SK-N-SH (cell line): ENCODE measurements around the gene RFX4. TPM values are rescaled to one million over a fixed set of nuclear protein-coding genes. Genes with fewer than 3 reads are reported as not detected.

ENCODE experiments used
- CTCF ChIA-PET: fragments of 300-600, 350-600 bp; formaldehyde crosslinking; extraction: SDS; loops from one replicate; lab custom pipeline; 2021; lab: Yijun Ruan, JAX
- POLR2A ChIA-PET: fragments of 350-600 bp; sonication (Branson Sonifier 250); formaldehyde crosslinking; extraction: SDS; loops from one replicate; lab custom pipeline; 2020; ENCODE audit warnings: antibody characterized with exemption, inconsistent platforms; lab: Yijun Ruan, JAX
- DNase-seq: peaks from one replicate; pipeline ENCODE4 v3.0.0; 2012
- H2AFZ ChIP-seq: fragments of 200-600 bp; sonication (generic); 2 replicates; pipeline ENCODE4 v1.8.1; 2016; ENCODE audit warnings: antibody characterized with exemption, mild to moderate bottlenecking, low read depth
- H3F3A ChIP-seq: fragments of 200-600 bp; sonication (generic); replicated peaks from 2 replicates; pipeline ENCODE3; 2016; ENCODE audit warnings: antibody characterized with exemption, mild to moderate bottlenecking; ENCODE audit not compliant: insufficient read depth
- H3K27ac ChIP-seq, 2 experiments: fragments of 200-500 bp in 1 of 2; fragments of 200-600 bp in 1 of 2; sonication (Bioruptor generic) in 1 of 2; sonication (generic), shearing (Covaris generic) in 1 of 2; 2 replicates each; pipeline versions ENCODE4 v1.5.1 to v1.6.1; 2014 to 2016; ENCODE audit warnings: low read depth in 2 of 2, inconsistent platforms in 1 of 2, low read length in 1 of 2, mild to moderate bottlenecking in 1 of 2, mixed read lengths in 1 of 2
- H3K27me3 ChIP-seq: fragments of 200-600 bp; sonication (generic), shearing (Covaris generic); 2 replicates; pipeline ENCODE4 v1.6.1; 2016; ENCODE audit warnings: mixed run types; ENCODE audit not compliant: insufficient read depth
- H3K36me3 ChIP-seq, 2 experiments: fragments of 200-500 bp in 1 of 2; fragments of 200-600 bp in 1 of 2; sonication (Bioruptor generic) in 1 of 2; sonication (generic) in 1 of 2; replicated peaks in 1 of 2; 2 replicates each; pipeline versions ENCODE3 to v1.5.1; 2014 to 2016; ENCODE audit warnings: low read length in 1 of 2, mild to moderate bottlenecking in 1 of 2; ENCODE audit not compliant: insufficient read depth in 2 of 2, control insufficient read depth in 1 of 2
- H3K4me1 ChIP-seq, 2 experiments: fragments of 200-500 bp in 1 of 2; fragments of 200-600 bp in 1 of 2; sonication (Bioruptor generic) in 1 of 2; sonication (generic), shearing (Covaris generic) in 1 of 2; 2 replicates each; pipeline versions ENCODE4 v1.5.1 to v1.6.1; 2014 to 2016; ENCODE audit warnings: low read depth in 1 of 2, low read length in 1 of 2, mixed run types in 1 of 2; ENCODE audit not compliant: insufficient read depth in 2 of 2, control insufficient read depth in 1 of 2
- H3K4me2 ChIP-seq: fragments of 200-600 bp; sonication (generic), shearing (Covaris generic); 2 replicates; pipeline ENCODE4 v1.6.1; 2017; ENCODE audit warnings: mixed run types
- H3K4me3 ChIP-seq, 2 experiments: fragments of 200-500 bp in 1 of 2; fragments of 200-600 bp in 1 of 2; sonication (Bioruptor generic) in 1 of 2; sonication (generic), shearing (Covaris generic) in 1 of 2; 2 replicates each; pipeline versions ENCODE4 v1.5.1 to v1.8.1; 2014 to 2016; ENCODE audit warnings: low read depth in 2 of 2, inconsistent platforms in 1 of 2, low read length in 1 of 2, mild to moderate bottlenecking in 1 of 2, mixed read lengths in 1 of 2, moderate library complexity in 1 of 2
- H3K79me2 ChIP-seq: fragments of 200-600 bp; sonication (generic); 2 replicates; pipeline ENCODE4 v1.8.1; 2017; ENCODE audit warnings: mild to moderate bottlenecking; ENCODE audit not compliant: insufficient read depth
- H3K9ac ChIP-seq: fragments of 200-600 bp; sonication (generic); 2 replicates; pipeline ENCODE4 v1.6.1; 2017; ENCODE audit warnings: mixed run types
- H3K9me2 ChIP-seq: fragments of 200-600 bp; sonication (generic); 2 replicates; pipeline ENCODE4 v1.6.1; 2017; ENCODE audit warnings: mixed run types
- H3K9me3 ChIP-seq: fragments of 200-600 bp; sonication (generic); 2 replicates; pipeline ENCODE4 v1.6.1; 2017; ENCODE audit warnings: mixed run types, mild to moderate bottlenecking, moderate library complexity
- H4K20me1 ChIP-seq: fragments of 200-600 bp; sonication (generic); 2 replicates; pipeline ENCODE4 v1.6.1; 2017; ENCODE audit warnings: mild to moderate bottlenecking, mixed run types; ENCODE audit not compliant: insufficient read depth
- ELF1 ChIP-seq: IDR thresholded peaks from 2 replicates; pipeline ENCODE4 v1.4.0; 2012
- EP300 ChIP-seq, 2 experiments: IDR thresholded peaks; 2 replicates each; pipeline versions ENCODE4 v1.4.0 to v1.6.1; 2012; ENCODE audit warnings: borderline replicate concordance in 1 of 2, low read depth in 1 of 2, low read length in 1 of 2
- FOSL2 ChIP-seq: IDR thresholded peaks from 2 replicates; pipeline ENCODE4 v1.4.0; 2012; ENCODE audit warnings: low read depth, mild to moderate bottlenecking, moderate library complexity, borderline replicate concordance
- FOXJ3 ChIP-seq: sonication (generic); formaldehyde crosslinking; IDR thresholded peaks from 2 replicates; pipeline ENCODE4 v1.5.1; 2020; ENCODE audit warnings: mild to moderate bottlenecking, missing genetic modification reagents
- GATA2 ChIP-seq: sonication (generic); formaldehyde crosslinking; IDR thresholded peaks from 2 replicates; pipeline ENCODE4 v1.5.0; 2020; ENCODE audit warnings: mild to moderate bottlenecking, missing genetic modification reagents
- JUND ChIP-seq: IDR thresholded peaks from 2 replicates; pipeline ENCODE4 v1.4.0; 2012
- MEF2A ChIP-seq: IDR thresholded peaks from 2 replicates; pipeline ENCODE4 v1.4.0; 2012; ENCODE audit warnings: low read depth, borderline replicate concordance
- NRF1 ChIP-seq: IDR thresholded peaks from 2 replicates; pipeline ENCODE4 v1.6.1; 2012; ENCODE audit warnings: low read depth, mild to moderate bottlenecking, low read length
- RFX5 ChIP-seq: IDR thresholded peaks from 2 replicates; pipeline ENCODE4 v1.6.1; 2012; ENCODE audit warnings: mild to moderate bottlenecking, improper control_type of control experiment, low read length
- RXRA ChIP-seq: IDR thresholded peaks from 2 replicates; pipeline ENCODE4 v1.4.0; 2012; ENCODE audit warnings: low read depth, mild to moderate bottlenecking, borderline replicate concordance
- SIN3A ChIP-seq: IDR thresholded peaks from 2 replicates; pipeline ENCODE4 v1.6.1; 2012; ENCODE audit warnings: low read depth, mild to moderate bottlenecking, low read length, moderate library complexity, borderline replicate concordance
- TEAD4 ChIP-seq: IDR thresholded peaks from 2 replicates; pipeline ENCODE4 v1.4.0; 2012; ENCODE audit warnings: mild to moderate bottlenecking, borderline replicate concordance; ENCODE audit not compliant: insufficient read depth
- YY1 ChIP-seq: IDR thresholded peaks from 2 replicates; pipeline ENCODE4 v1.4.0; 2012; ENCODE audit warnings: low read depth, mild to moderate bottlenecking
- WGBS: methylation state at CpG from one replicate; pipeline ENCODE4 v1.1.6; 2017; ENCODE audit warnings: low lambda C conversion rate; 5-methylcytosine and 5-hydroxymethylcytosine counted together
- polyA plus RNA-seq, 3 experiments: library from polyadenylated mRNA; depleted of rRNA; stranded (reverse); fragments of >200 nt; gene quantifications; 2 replicates each; pipeline ENCODE4 v1.2.3, GENCODE V29; 2012
- TF ChIP-seq, protein P1 (sequence below): IDR thresholded peaks from 2 replicates; pipeline ENCODE4; 2012
- TF ChIP-seq, protein P2 (sequence below): fragments of 200-600 bp; sonication (generic); IDR thresholded peaks from 2 replicates; pipeline ENCODE4 v1.6.1; 2017; ENCODE audit warnings: antibody characterized with exemption, mild to moderate bottlenecking, moderate library complexity
- TF ChIP-seq, protein P3 (sequence below): fragments of 150-350 bp; IDR thresholded peaks from 2 replicates; pipeline ENCODE4 v1.6.1; 2016; ENCODE audit warnings: mild to moderate bottlenecking, low read depth, low read length
- TF ChIP-seq, protein P4 (sequence below): IDR thresholded peaks from 2 replicates; pipeline ENCODE4 v1.4.0; 2012; ENCODE audit warnings: low read depth
- TF ChIP-seq, protein P5 (sequence below): fragments of 150-350 bp; IDR thresholded peaks from 2 replicates; pipeline ENCODE4 v1.6.1; 2017; ENCODE audit warnings: antibody characterized with exemption, low read length, low read depth, borderline replicate concordance

The RFX4 gene
- polyA plus RNA-seq, 1 of the 3 experiments (the other 2 are of a cell fraction): not detected

DNA sequence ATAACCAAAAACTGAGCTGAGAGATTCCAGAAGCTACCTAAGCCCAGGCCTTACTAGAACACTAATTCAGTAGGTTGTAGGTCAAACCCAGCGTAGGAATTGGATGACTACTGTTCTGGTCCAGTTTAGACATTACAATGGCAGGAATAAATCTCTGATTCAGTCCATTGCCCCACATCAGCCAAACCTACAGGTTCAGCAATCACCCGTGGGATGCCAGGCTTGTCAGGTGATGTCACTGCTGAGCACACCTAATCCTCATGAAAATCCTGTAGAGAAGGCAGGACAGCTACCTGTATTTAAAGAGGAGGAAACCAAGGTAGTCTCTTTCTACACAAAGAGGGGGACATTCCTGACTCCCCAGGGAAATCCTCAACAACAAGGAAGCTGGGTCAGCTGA is 63.7 kb downstream of the RFX4 start (continued):
- TF ChIP-seq, protein P1, sequence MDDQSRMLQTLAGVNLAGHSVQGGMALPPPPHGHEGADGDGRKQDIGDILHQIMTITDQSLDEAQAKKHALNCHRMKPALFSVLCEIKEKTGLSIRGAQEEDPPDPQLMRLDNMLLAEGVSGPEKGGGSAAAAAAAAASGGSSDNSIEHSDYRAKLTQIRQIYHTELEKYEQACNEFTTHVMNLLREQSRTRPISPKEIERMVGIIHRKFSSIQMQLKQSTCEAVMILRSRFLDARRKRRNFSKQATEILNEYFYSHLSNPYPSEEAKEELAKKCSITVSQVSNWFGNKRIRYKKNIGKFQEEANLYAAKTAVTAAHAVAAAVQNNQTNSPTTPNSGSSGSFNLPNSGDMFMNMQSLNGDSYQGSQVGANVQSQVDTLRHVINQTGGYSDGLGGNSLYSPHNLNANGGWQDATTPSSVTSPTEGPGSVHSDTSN: no peak
- TF ChIP-seq FOSL2 (no peak), EP300 (IDR thresholded peaks at IDR 0.05; ENCODE audit: borderline replicate concordance in 1 of 2, low read depth in 1 of 2, low read length in 1 of 2) (no peak), YY1 (no peak), SIN3A (no peak), RFX5 (no peak)
- TF ChIP-seq, protein P2, sequence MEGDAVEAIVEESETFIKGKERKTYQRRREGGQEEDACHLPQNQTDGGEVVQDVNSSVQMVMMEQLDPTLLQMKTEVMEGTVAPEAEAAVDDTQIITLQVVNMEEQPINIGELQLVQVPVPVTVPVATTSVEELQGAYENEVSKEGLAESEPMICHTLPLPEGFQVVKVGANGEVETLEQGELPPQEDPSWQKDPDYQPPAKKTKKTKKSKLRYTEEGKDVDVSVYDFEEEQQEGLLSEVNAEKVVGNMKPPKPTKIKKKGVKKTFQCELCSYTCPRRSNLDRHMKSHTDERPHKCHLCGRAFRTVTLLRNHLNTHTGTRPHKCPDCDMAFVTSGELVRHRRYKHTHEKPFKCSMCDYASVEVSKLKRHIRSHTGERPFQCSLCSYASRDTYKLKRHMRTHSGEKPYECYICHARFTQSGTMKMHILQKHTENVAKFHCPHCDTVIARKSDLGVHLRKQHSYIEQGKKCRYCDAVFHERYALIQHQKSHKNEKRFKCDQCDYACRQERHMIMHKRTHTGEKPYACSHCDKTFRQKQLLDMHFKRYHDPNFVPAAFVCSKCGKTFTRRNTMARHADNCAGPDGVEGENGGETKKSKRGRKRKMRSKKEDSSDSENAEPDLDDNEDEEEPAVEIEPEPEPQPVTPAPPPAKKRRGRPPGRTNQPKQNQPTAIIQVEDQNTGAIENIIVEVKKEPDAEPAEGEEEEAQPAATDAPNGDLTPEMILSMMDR: no peak
- TF ChIP-seq, protein P3, sequence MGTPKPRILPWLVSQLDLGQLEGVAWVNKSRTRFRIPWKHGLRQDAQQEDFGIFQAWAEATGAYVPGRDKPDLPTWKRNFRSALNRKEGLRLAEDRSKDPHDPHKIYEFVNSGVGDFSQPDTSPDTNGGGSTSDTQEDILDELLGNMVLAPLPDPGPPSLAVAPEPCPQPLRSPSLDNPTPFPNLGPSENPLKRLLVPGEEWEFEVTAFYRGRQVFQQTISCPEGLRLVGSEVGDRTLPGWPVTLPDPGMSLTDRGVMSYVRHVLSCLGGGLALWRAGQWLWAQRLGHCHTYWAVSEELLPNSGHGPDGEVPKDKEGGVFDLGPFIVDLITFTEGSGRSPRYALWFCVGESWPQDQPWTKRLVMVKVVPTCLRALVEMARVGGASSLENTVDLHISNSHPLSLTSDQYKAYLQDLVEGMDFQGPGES: no peak

DNA sequence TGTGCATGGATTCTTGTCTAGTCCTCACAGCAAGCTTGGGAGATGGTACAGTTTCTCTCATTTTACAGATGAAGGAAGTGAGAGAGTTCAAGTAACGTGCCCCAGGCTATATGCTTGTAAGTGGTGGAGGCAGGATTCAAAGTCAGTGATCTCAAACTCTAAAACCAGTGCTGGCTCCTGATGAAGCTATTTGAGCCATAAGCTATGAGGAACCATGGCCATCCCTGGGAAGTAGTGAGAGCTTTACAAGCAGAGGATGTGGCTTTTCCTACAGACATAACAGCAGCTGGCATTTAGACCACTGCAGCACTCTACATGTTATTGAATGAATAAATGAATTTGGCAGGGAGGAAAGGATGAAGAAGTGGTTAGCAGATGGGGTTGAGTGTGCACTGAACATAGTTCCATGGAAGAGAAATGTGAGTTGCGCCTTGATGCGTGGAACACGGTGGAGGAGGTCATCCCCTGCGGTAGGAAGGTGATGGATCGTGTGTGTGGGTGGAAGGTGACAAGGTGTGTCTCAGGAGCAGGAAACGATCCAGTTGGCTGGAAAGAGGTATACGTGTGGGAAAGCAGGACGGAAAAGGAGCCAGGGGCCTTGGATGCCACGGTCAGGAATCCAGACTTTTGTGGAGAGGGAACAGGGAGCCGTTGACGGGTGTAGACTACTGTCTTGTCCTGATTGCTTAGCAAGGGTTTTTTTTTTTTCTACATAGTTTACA is 65.2 kb downstream of the RFX4 start:
- CTCF ChIA-PET: no interaction called here
- POLR2A ChIA-PET: no interaction called here
- H3K79me2 ChIP-seq: no peaks in the 10 kb centered on the region
- TF ChIP-seq, protein P3: no peak
- TF ChIP-seq NRF1 (no peak), MEF2A (no peak), TEAD4 (no peak), ELF1 (no peak), RXRA (no peak), EP300 (IDR thresholded peaks at IDR 0.05; ENCODE audit: borderline replicate concordance in 1 of 2, low read depth in 1 of 2, low read length in 1 of 2) (no peak), FOXJ3 (CRISPR knock-in tag) (no peak), JUND (no peak), GATA2 (CRISPR knock-in tag) (no peak)
- TF ChIP-seq, protein P4, sequence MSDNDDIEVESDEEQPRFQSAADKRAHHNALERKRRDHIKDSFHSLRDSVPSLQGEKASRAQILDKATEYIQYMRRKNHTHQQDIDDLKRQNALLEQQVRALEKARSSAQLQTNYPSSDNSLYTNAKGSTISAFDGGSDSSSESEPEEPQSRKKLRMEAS: no peak
- TF ChIP-seq, protein P5, sequence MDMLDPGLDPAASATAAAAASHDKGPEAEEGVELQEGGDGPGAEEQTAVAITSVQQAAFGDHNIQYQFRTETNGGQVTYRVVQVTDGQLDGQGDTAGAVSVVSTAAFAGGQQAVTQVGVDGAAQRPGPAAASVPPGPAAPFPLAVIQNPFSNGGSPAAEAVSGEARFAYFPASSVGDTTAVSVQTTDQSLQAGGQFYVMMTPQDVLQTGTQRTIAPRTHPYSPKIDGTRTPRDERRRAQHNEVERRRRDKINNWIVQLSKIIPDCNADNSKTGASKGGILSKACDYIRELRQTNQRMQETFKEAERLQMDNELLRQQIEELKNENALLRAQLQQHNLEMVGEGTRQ: no peak
- TF ChIP-seq, protein P1: no peak
- no peak overlapping the region for H3K9ac ChIP-seq
- no peak overlapping the region for H2AFZ ChIP-seq
- H3K9me2 ChIP-seq: no peaks in the 10 kb centered on the region
- no peaks in the 10 kb centered on the region for H3K27me3 ChIP-seq
- no peak overlapping the region for H3K27ac ChIP-seq
- no peaks in the 10 kb centered on the region for H3K36me3 ChIP-seq
- H4K20me1 ChIP-seq: no peaks in the 10 kb centered on the region
- H3K4me2 ChIP-seq: no peak overlapping the region
- no peak overlapping the region for H3K4me3 ChIP-seq
- no peaks in the 10 kb centered on the region for H3K4me1 ChIP-seq
- 59% methylated on average over 12 of the region's 12 CpGs for WGBS
- H3F3A ChIP-seq: no peaks in the 10 kb centered on the region
- H3K9me3 ChIP-seq: no peaks in the 10 kb centered on the region
- DNase-seq: no peak
